ENCODE measurements around the gene LRRC46. TPM values are rescaled to one million over a fixed set of nuclear protein-coding genes. Genes with fewer than 3 reads are reported as not detected.

LRRC46 gene
- total RNA-seq, 5 donors from 2014 or later (not counting 1 experiment from before 2014, with no cell fraction given) = 0.20 to 1.0 (median 0.88) TPM

GRCh38 chr17:47840742-47841487, 9.4 kb downstream of the LRRC46 start, which contains the start of gene SCRN2:
SCRN2 (minus strand) TSS chr17:47841273; CDS start chr17:47840843, 430 bp downstream.
- ATAC-seq (replicated peaks in 1 of 4) (peak; percentile 89 to 93 (median 90)), DNase-seq (peak; percentile 53 to 89 (median 75))
- peaks cover 4 to 24% of the 10 kb centered on the region in 2 experiments for H3K27me3 ChIP-seq (replicated peaks in 1 of 2; ENCODE audit: control insufficient read depth in 2 of 2, extremely low read depth in 1 of 2, insufficient read depth in 2 of 2, low read length in 1 of 2)
- POLR2A ChIA-PET = interaction anchor here (1.0 to 1.6 kb wide), 2 partner anchors 9 to 53 kb away, joined by 4 read pairs; partner anchors contain the start of genes LRRC46 (in 1 of the 2) and MRPL10 (in 1 of the 2)
- peaks cover 15 to 21% of the 10 kb centered on the region in 2 donors for H3K27me3 Mint-ChIP-seq
- peaks cover 30 to 35% (median 31%) of the 10 kb centered on the region in 3 donors for H3K4me1 Mint-ChIP-seq
- H3K36me3 Mint-ChIP-seq = peaks cover 2% of the 10 kb centered on the region
- H3K4me3 ChIP-seq (ENCODE audit: control insufficient read depth in 1 of 2, extremely low read depth in 1 of 2, low read length in 1 of 2) = peak within 1 kb of the TSS; percentile 72 to 94
- peak within 1 kb of the TSS; percentile 60 for H3K27ac ChIP-seq (ENCODE audit: low read length)
- CTCF ChIA-PET = interaction anchor here (0.6 to 3.2 kb wide), 19 partner anchors 10 to 182 kb away, joined by 3 to 27 read pairs (median 4); partner anchors contain the start of genes CDK5RAP3 (in 1 of the 2), LRRC46 (in 1 of the 2), MRPL10 (in 1 of the 2) and PNPO (in 1 of the 2)
- peaks cover 3 to 22% of the 10 kb centered on the region in 2 experiments for H3K4me1 ChIP-seq (ENCODE audit: control insufficient read depth in 1 of 2, extremely low read depth in 1 of 2, insufficient read depth in 2 of 2, low read length in 2 of 2)
- peak within 1 kb of the TSS; percentile 85 to 93 for H3K27ac Mint-ChIP-seq
- H3K9me3 ChIP-seq = no peaks in the 10 kb centered on the region
- H3K4me3 Mint-ChIP-seq = peak within 1 kb of the TSS; percentile 94 to 96 (median 96)
- no peaks in the 10 kb centered on the region for H3K9me3 Mint-ChIP-seq
- WGBS (ENCODE audit: insufficient coverage) = under 1% methylated on average over 50 of the region's 55 CpGs
- peaks cover 16 to 20% of the 10 kb centered on the region in 2 donors for H3K36me3 ChIP-seq (ENCODE audit: control insufficient read depth in 2 of 2, extremely low read depth in 1 of 2, insufficient read depth in 1 of 2, low read length in 1 of 2)

- Mint-ChIP-seq H3K4me3 (peak overlapping the region; percentile 94 to 96 (median 96)), H3K27me3 (peaks cover 22 to 28% of the 10 kb centered on the region in 2 donors), H3K9me3 (no peaks in the 10 kb centered on the region), H3K27ac (peak overlapping the region; percentile 85 to 93), H3K36me3 (peaks cover 2% of the 10 kb centered on the region), H3K4me1 (peaks cover 32 to 34% (median 32%) of the 10 kb centered on the region in 3 donors)
- DNase-seq (peak in 1 of 35 experiments; percentile 28), ATAC-seq (replicated peaks in 1 of 4) (no peak)
- Histone ChIP-seq H3K9me3 (no peaks in the 10 kb centered on the region), H3K27ac (ENCODE audit: low read length) (peak overlapping the region; percentile 60), H3K4me3 (ENCODE audit: control insufficient read depth in 1 of 2, extremely low read depth in 1 of 2, low read length in 1 of 2) (peak overlapping the region in 1 of 2 donors; percentile 94), H3K27me3 (replicated peaks in 1 of 2; ENCODE audit: control insufficient read depth in 2 of 2, extremely low read depth in 1 of 2, insufficient read depth in 2 of 2, low read length in 1 of 2) (peaks cover 12 to 31% of the 10 kb centered on the region in 2 experiments), H3K4me1 (ENCODE audit: control insufficient read depth in 1 of 2, extremely low read depth in 1 of 2, insufficient read depth in 2 of 2, low read length in 2 of 2) (peaks cover 3 to 23% of the 10 kb centered on the region in 2 experiments), H3K36me3 (ENCODE audit: control insufficient read depth in 2 of 2, extremely low read depth in 1 of 2, insufficient read depth in 1 of 2, low read length in 1 of 2) (peaks cover 14 to 18% of the 10 kb centered on the region in 2 donors)
- CTCF ChIA-PET = interaction anchor here (0.6 to 3.2 kb wide), 17 partner anchors 9 to 233 kb away, joined by 3 to 27 read pairs (median 5); partner anchors contain the start of genes CDK5RAP3 (in 1 of the 2), LRRC46 (in 1 of the 2), MRPL10 (in 1 of the 2) and PNPO (in 1 of the 2)
- 62% methylated on average over 8 of the region's 16 CpGs for WGBS (ENCODE audit: insufficient coverage)
- POLR2A ChIA-PET = interaction anchor here (1.0 to 1.6 kb wide), 2 partner anchors 10 to 52 kb away, joined by 4 read pairs; partner anchors contain the start of genes LRRC46 (in 1 of the 2) and MRPL10 (in 1 of the 2)
These were observed 10.2 kb downstream of the LRRC46 start for GRCh38 chr17:47841488-47842291.

- WGBS (ENCODE audit: insufficient coverage) = 92% methylated on average over 2 of the region's 6 CpGs
- Mint-ChIP-seq H3K9me3 (no peaks in the 10 kb centered on the region), H3K4me1 (peaks cover 38 to 40% (median 39%) of the 10 kb centered on the region in 3 donors), H3K4me3 (no peak overlapping the region), H3K27ac (peak overlapping the region in 1 of 2 donors; percentile 18), H3K36me3 (no peaks in the 10 kb centered on the region), H3K27me3 (peaks cover 28 to 34% of the 10 kb centered on the region in 2 donors)
- H3K9me3 ChIP-seq = no peaks in the 10 kb centered on the region
- H3K4me1 ChIP-seq (ENCODE audit: control insufficient read depth in 1 of 2, extremely low read depth in 1 of 2, insufficient read depth in 2 of 2, low read length in 2 of 2) = peaks cover 3 to 38% of the 10 kb centered on the region in 2 experiments
- no peak overlapping the region for H3K27ac ChIP-seq (ENCODE audit: low read length)
- no peak overlapping the region for H3K4me3 ChIP-seq (ENCODE audit: control insufficient read depth in 1 of 2, extremely low read depth in 1 of 2, low read length in 1 of 2)
- POLR2A ChIA-PET = no interaction called here
- CTCF ChIA-PET = interaction anchor here in 1 of 2 donors (1.3 to 3.2 kb wide), 4 partner anchors 46 to 52 kb away, joined by 3 to 27 read pairs (median 16); partner anchors contain the start of gene SP2
- H3K27me3 ChIP-seq (replicated peaks in 1 of 2; ENCODE audit: control insufficient read depth in 2 of 2, extremely low read depth in 1 of 2, insufficient read depth in 2 of 2, low read length in 1 of 2) = peaks cover 12 to 48% of the 10 kb centered on the region in 2 experiments
- H3K36me3 ChIP-seq (ENCODE audit: control insufficient read depth in 2 of 2, extremely low read depth in 1 of 2, insufficient read depth in 1 of 2, low read length in 1 of 2) = peaks cover 7% of the 10 kb centered on the region in 2 donors
- DNase-seq = no peak
- ATAC-seq (replicated peaks in 1 of 4) = no peak
These were observed 11.9 kb downstream of the LRRC46 start for GRCh38 chr17:47843391-47843730.

GRCh38 chr17:47844227-47844626, 12.8 kb downstream of the LRRC46 start:
- no peaks in the 10 kb centered on the region for H3K9me3 Mint-ChIP-seq
- no peak overlapping the region for H3K27ac Mint-ChIP-seq
- peaks cover 3 to 38% of the 10 kb centered on the region in 2 experiments for H3K4me1 ChIP-seq (ENCODE audit: control insufficient read depth in 1 of 2, extremely low read depth in 1 of 2, insufficient read depth in 2 of 2, low read length in 2 of 2)
- H3K27me3 Mint-ChIP-seq = peaks cover 36 to 42% of the 10 kb centered on the region in 2 donors
- H3K36me3 Mint-ChIP-seq = no peaks in the 10 kb centered on the region
- no peak for ATAC-seq (replicated peaks in 1 of 4)
- H3K9me3 ChIP-seq = no peaks in the 10 kb centered on the region
- POLR2A ChIA-PET = no interaction called here
- peaks cover 16 to 57% of the 10 kb centered on the region in 2 experiments for H3K27me3 ChIP-seq (replicated peaks in 1 of 2; ENCODE audit: control insufficient read depth in 2 of 2, extremely low read depth in 1 of 2, insufficient read depth in 2 of 2, low read length in 1 of 2)
- H3K4me3 ChIP-seq (ENCODE audit: control insufficient read depth in 1 of 2, extremely low read depth in 1 of 2, low read length in 1 of 2) = no peak overlapping the region
- WGBS (ENCODE audit: insufficient coverage) = 70% methylated on average over 2 of the region's 5 CpGs
- H3K27ac ChIP-seq (ENCODE audit: low read length) = no peak overlapping the region
- DNase-seq = no peak
- H3K4me1 Mint-ChIP-seq = peaks cover 37 to 41% (median 39%) of the 10 kb centered on the region in 3 donors
- CTCF ChIA-PET = interaction anchor here (0.5 to 3.1 kb wide), 3 partner anchors 45 to 151 kb away, joined by 5 to 25 read pairs (median 14); no protein-coding TSS in a partner anchor
- no peak overlapping the region for H3K4me3 Mint-ChIP-seq
- H3K36me3 ChIP-seq (ENCODE audit: control insufficient read depth in 2 of 2, extremely low read depth in 1 of 2, insufficient read depth in 1 of 2, low read length in 1 of 2) = peaks cover 1 to 3% of the 10 kb centered on the region in 2 donors

- DNase-seq = no peak
- no peaks in the 10 kb centered on the region for H3K9me3 Mint-ChIP-seq
- Histone ChIP-seq H3K36me3 (ENCODE audit: control insufficient read depth in 2 of 2, extremely low read depth in 1 of 2, insufficient read depth in 1 of 2, low read length in 1 of 2) (no peaks in the 10 kb centered on the region), H3K27ac (ENCODE audit: low read length) (no peak overlapping the region), H3K9me3 (no peaks in the 10 kb centered on the region), H3K4me1 (ENCODE audit: control insufficient read depth in 1 of 2, extremely low read depth in 1 of 2, insufficient read depth in 2 of 2, low read length in 2 of 2) (peaks cover 2 to 38% of the 10 kb centered on the region in 2 experiments), H3K4me3 (ENCODE audit: control insufficient read depth in 1 of 2, extremely low read depth in 1 of 2, low read length in 1 of 2) (no peak overlapping the region), H3K27me3 (replicated peaks in 1 of 2; ENCODE audit: control insufficient read depth in 2 of 2, extremely low read depth in 1 of 2, insufficient read depth in 2 of 2, low read length in 1 of 2) (peaks cover 16 to 64% of the 10 kb centered on the region in 2 experiments)
- H3K36me3 Mint-ChIP-seq = no peaks in the 10 kb centered on the region
- no CpG with 5 or more reads among the region's 4 CpGs for WGBS (ENCODE audit: insufficient coverage)
- CTCF ChIA-PET = interaction anchor here (2.4 to 3.1 kb wide), 2 partner anchors 44 to 45 kb away, joined by 5 to 25 read pairs; no protein-coding TSS in a partner anchor
- ATAC-seq (replicated peaks in 1 of 4) = no peak
- H3K27ac Mint-ChIP-seq = no peak overlapping the region
- H3K27me3 Mint-ChIP-seq = peaks cover 42 to 51% of the 10 kb centered on the region in 2 donors
- H3K4me3 Mint-ChIP-seq = no peak overlapping the region
- H3K4me1 Mint-ChIP-seq = peaks cover 34 to 40% (median 40%) of the 10 kb centered on the region in 3 donors
- POLR2A ChIA-PET = no interaction called here
These were observed 13.6 kb downstream of the LRRC46 start for GRCh38 chr17:47844814-47845715.

Data from T-cell (primary cell).